ENCODE measurements around the gene FAM107A.

DNA sequence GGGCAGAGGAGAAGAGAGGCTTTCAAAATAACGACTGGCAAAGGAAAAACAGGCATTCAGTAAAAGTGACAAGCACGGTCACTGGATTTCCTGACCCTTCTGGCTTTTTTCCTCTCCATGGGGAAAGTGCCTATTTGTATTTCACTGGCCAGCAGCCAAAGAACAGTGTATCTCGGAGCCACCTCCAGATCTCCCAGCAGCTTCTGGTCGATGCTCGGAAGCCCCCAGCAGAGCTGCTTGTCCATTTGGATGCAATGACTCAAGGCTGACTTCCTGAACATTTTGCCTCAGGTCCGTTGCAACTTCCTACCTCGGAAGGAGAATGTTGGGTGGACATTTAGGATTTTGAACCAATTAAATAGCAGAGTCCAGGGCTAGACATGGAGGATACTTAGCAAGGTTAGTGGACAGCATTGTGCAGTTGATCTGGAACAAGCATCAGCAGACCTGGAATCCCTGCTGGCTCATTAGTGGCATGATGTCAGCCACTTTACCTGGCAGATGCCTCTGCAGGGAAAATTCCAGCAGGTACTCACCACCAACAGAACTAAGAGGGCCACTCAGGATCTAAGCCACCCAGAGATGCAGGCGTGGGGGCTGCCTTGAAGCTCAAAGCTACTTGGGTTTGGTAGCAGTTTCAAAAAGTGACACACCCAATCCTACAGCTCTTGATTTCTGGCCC, 1.1 kb downstream of the FAM107A start:
- TF ChIP-seq, protein P1, sequence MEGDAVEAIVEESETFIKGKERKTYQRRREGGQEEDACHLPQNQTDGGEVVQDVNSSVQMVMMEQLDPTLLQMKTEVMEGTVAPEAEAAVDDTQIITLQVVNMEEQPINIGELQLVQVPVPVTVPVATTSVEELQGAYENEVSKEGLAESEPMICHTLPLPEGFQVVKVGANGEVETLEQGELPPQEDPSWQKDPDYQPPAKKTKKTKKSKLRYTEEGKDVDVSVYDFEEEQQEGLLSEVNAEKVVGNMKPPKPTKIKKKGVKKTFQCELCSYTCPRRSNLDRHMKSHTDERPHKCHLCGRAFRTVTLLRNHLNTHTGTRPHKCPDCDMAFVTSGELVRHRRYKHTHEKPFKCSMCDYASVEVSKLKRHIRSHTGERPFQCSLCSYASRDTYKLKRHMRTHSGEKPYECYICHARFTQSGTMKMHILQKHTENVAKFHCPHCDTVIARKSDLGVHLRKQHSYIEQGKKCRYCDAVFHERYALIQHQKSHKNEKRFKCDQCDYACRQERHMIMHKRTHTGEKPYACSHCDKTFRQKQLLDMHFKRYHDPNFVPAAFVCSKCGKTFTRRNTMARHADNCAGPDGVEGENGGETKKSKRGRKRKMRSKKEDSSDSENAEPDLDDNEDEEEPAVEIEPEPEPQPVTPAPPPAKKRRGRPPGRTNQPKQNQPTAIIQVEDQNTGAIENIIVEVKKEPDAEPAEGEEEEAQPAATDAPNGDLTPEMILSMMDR (IDR thresholded peaks at IDR 0.05; ENCODE audit: low read depth, low read length), result no peak
- no peak for TF ChIP-seq POLR2A (IDR thresholded peaks at IDR 0.05; ENCODE audit: extremely low read depth, insufficient read length)
- TF ChIP-seq, protein P2, sequence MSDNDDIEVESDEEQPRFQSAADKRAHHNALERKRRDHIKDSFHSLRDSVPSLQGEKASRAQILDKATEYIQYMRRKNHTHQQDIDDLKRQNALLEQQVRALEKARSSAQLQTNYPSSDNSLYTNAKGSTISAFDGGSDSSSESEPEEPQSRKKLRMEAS (IDR thresholded peaks at IDR 0.05; ENCODE audit: low read depth, low read length), result no peak

All from NB4 (cell line).